ENCODE measurements around the gene TBC1D19. TPM values are rescaled to one million over a fixed set of nuclear protein-coding genes. Genes with fewer than 3 reads are reported as not detected.
A peak's percentile ranks its signal among the peaks of the same experiment; 100 is the strongest.

The TBC1D19 gene
- total RNA-seq, 1 experiment from 2014 or later: 4.0 TPM

GRCh38 chr4:26751838-26752237, 168.0 kb downstream of the TBC1D19 start:
- no peak overlapping the region for H2AFZ ChIP-seq (ENCODE audit: low read length)
- CTCF ChIA-PET: no interaction called here
- no peaks in the 10 kb centered on the region for H3F3A ChIP-seq (ENCODE audit: low read length, unreplicated experiment)
- ATAC-seq (no peak), DNase-seq (no peak)
- H4K20me1 ChIP-seq (ENCODE audit: low read length): no peaks in the 10 kb centered on the region
- no peaks in the 10 kb centered on the region for H3K36me3 ChIP-seq (ENCODE audit: low read depth, low read length)
- H3K79me2 ChIP-seq (ENCODE audit: low read length): no peaks in the 10 kb centered on the region
- H3K27me3 ChIP-seq (ENCODE audit: low read length): no peaks in the 10 kb centered on the region
- TF ChIP-seq EZH2phosphoT487 (IDR thresholded peaks at IDR 0.05; ENCODE audit: borderline replicate concordance, low read length): no peak
- no peak for TF ChIP-seq CTCF (conservative IDR thresholded peaks at IDR 0.05; ENCODE audit: low read depth, low read length)
- TF ChIP-seq EZH2 (IDR thresholded peaks at IDR 0.05; ENCODE audit: low read length, unreplicated experiment): no peak
- POLR2A ChIA-PET (ENCODE audit: unreplicated experiment): no interaction called here
- H3K27ac ChIP-seq (ENCODE audit: low read length): no peak overlapping the region
- no peaks in the 10 kb centered on the region for H3K9me2 ChIP-seq (replicated peaks; ENCODE audit: low read length)
- intact Hi-C loops (cut with micrococcal nuclease): no loop called here
- H3K9me3 ChIP-seq (ENCODE audit: low read length): no peaks in the 10 kb centered on the region
- no peak overlapping the region for H3K9ac ChIP-seq (ENCODE audit: low read length)
- no TSS peak for BruUV-seq (replicated peaks)
- H3K4me1 ChIP-seq (ENCODE audit: insufficient read depth, low read length): peaks cover 9% of the 10 kb centered on the region
- no peak overlapping the region for H3K4me3 ChIP-seq (ENCODE audit: low read length)
- no peak overlapping the region for H3K4me2 ChIP-seq (ENCODE audit: low read length)

- Histone ChIP-seq H3K79me2 (ENCODE audit: low read length) (no peaks in the 10 kb centered on the region), H3K9ac (ENCODE audit: low read length) (no peak overlapping the region), H3K4me2 (ENCODE audit: low read length) (no peak overlapping the region), H3K27ac (ENCODE audit: low read length) (no peak overlapping the region), H3K4me1 (ENCODE audit: insufficient read depth, low read length) (peaks cover 9% of the 10 kb centered on the region), H4K20me1 (ENCODE audit: low read length) (no peaks in the 10 kb centered on the region), H3K9me2 (replicated peaks; ENCODE audit: low read length) (no peaks in the 10 kb centered on the region), H2AFZ (ENCODE audit: low read length) (no peak overlapping the region), H3K4me3 (ENCODE audit: low read length) (no peak overlapping the region), H3K36me3 (ENCODE audit: low read depth, low read length) (no peaks in the 10 kb centered on the region), H3K27me3 (ENCODE audit: low read length) (no peaks in the 10 kb centered on the region), H3K9me3 (ENCODE audit: low read length) (no peaks in the 10 kb centered on the region), H3F3A (ENCODE audit: low read length, unreplicated experiment) (no peaks in the 10 kb centered on the region)
- no peak for TF ChIP-seq CTCF (conservative IDR thresholded peaks at IDR 0.05; ENCODE audit: low read depth, low read length)
- no peak for TF ChIP-seq EZH2phosphoT487 (IDR thresholded peaks at IDR 0.05; ENCODE audit: borderline replicate concordance, low read length)
- TF ChIP-seq EZH2 (IDR thresholded peaks at IDR 0.05; ENCODE audit: low read length, unreplicated experiment): no peak
- DNase-seq (no peak), ATAC-seq (no peak)
- intact Hi-C loops (cut with micrococcal nuclease): no loop called here
- no TSS peak for BruUV-seq (replicated peaks)
- ChIA-PET POLR2A (ENCODE audit: unreplicated experiment) (no interaction called here), CTCF (no interaction called here)
Observed at GRCh38 chr4:26753187-26753586, 169.3 kb downstream of the TBC1D19 start.

GRCh38 chr4:26753617-26754016, 169.7 kb downstream of the TBC1D19 start:
- no peak overlapping the region for H3K4me2 ChIP-seq (ENCODE audit: low read length)
- no TSS peak for BruUV-seq (replicated peaks)
- no peak for TF ChIP-seq CTCF (conservative IDR thresholded peaks at IDR 0.05; ENCODE audit: low read depth, low read length)
- no peak for TF ChIP-seq EZH2 (IDR thresholded peaks at IDR 0.05; ENCODE audit: low read length, unreplicated experiment)
- TF ChIP-seq EZH2phosphoT487 (IDR thresholded peaks at IDR 0.05; ENCODE audit: borderline replicate concordance, low read length): no peak
- H3K9me3 ChIP-seq (ENCODE audit: low read length): no peaks in the 10 kb centered on the region
- CTCF ChIA-PET: no interaction called here
- DNase-seq (peak; percentile 32), ATAC-seq (peak; percentile 71)
- intact Hi-C loops (cut with micrococcal nuclease): no loop called here
- no peaks in the 10 kb centered on the region for H3K36me3 ChIP-seq (ENCODE audit: low read depth, low read length)
- H3K79me2 ChIP-seq (ENCODE audit: low read length): no peaks in the 10 kb centered on the region
- peaks cover 9% of the 10 kb centered on the region for H3K4me1 ChIP-seq (ENCODE audit: insufficient read depth, low read length)
- no peak overlapping the region for H3K9ac ChIP-seq (ENCODE audit: low read length)
- POLR2A ChIA-PET (ENCODE audit: unreplicated experiment): no interaction called here
- H3K27ac ChIP-seq (ENCODE audit: low read length): no peak overlapping the region
- H3K9me2 ChIP-seq (replicated peaks; ENCODE audit: low read length): no peaks in the 10 kb centered on the region
- H3F3A ChIP-seq (ENCODE audit: low read length, unreplicated experiment): no peaks in the 10 kb centered on the region
- no peaks in the 10 kb centered on the region for H4K20me1 ChIP-seq (ENCODE audit: low read length)
- no peaks in the 10 kb centered on the region for H3K27me3 ChIP-seq (ENCODE audit: low read length)
- no peak overlapping the region for H2AFZ ChIP-seq (ENCODE audit: low read length)
- H3K4me3 ChIP-seq (ENCODE audit: low read length): no peak overlapping the region

Data from PC-3 (cell line).